K562 (cell line): ENCODE measurements around the gene GSTM5. TPM values are rescaled to one million over a fixed set of nuclear protein-coding genes. Genes with fewer than 3 reads are reported as not detected.

Experiments
- ATAC-seq: fragments of 200-7000 bp; cut with Tn5 transposase; 3 replicates; pipeline ENCODE4 v1.9.1; 2020; ENCODE audit warnings: moderate library complexity
- BruUV-seq: library from RNA; stranded (reverse); fragments of 400-500 nt; replicated peaks from 2 replicates; lab custom pipeline; 2021; lab: Mats Ljungman, UMichigan
- CTCF ChIA-PET: fragments of 300-600 bp; formaldehyde crosslinking; extraction: SDS; loops from one replicate; lab custom pipeline; 2021; ENCODE audit warnings: low intra/inter-chr PET ratio; lab: Yijun Ruan, JAX
- POLR2A ChIA-PET: fragments of 300-600, 350-650 bp; sonication (Branson Sonifier 250); formaldehyde crosslinking; extraction: SDS; loops from one replicate; lab custom pipeline; 2021; ENCODE audit warnings: antibody characterized with exemption, inconsistent platforms; lab: Yijun Ruan, JAX
- DNase-seq, 4 experiments: peaks; one replicate each; pipeline versions ENCODE4 v3.0.0 to v3.0.0-alpha.2; 2011 to 2018; ENCODE audit warnings: low spot score in 3 of 4, mixed read lengths in 3 of 4; ENCODE audit errors: extremely low read depth in 1 of 4
- FAIRE-seq: peaks from 2 replicates; lab custom pipeline; 2011; peaks lifted over from hg19 to GRCh38; lab: Jason Lieb, UNC
- H2AFZ ChIP-seq: 2 replicates; pipeline ENCODE4 v1.6.0; 2011; ENCODE audit warnings: low read depth, low read length, control low read depth, inconsistent platforms
- H3K27ac ChIP-seq: fragments of 200-600 bp; 3 replicates; pipeline ENCODE4 v1.8.0; 2011; ENCODE audit warnings: low read depth, mild to moderate bottlenecking, control low read depth, inconsistent platforms, low read length, moderate library complexity, mixed read lengths; ENCODE audit errors: extremely low read depth
- H3K27me3 ChIP-seq, 2 experiments: fragments of 300-600 bp in 1 of 2; 2 replicates in 1 of 2; 3 replicates in 1 of 2; pipeline versions ENCODE4 v1.6.0 to v1.8.0; 2011; ENCODE audit warnings: inconsistent platforms in 2 of 2, low read length in 2 of 2, mild to moderate bottlenecking in 1 of 2, mixed read lengths in 1 of 2, moderate library complexity in 1 of 2; ENCODE audit not compliant: control insufficient read depth in 2 of 2, insufficient read depth in 2 of 2
- H3K36me3 ChIP-seq: fragments of 300-600 bp; 3 replicates; pipeline ENCODE4 v1.8.0; 2011; ENCODE audit warnings: mild to moderate bottlenecking, low read length, inconsistent platforms; ENCODE audit not compliant: control insufficient read depth, insufficient read depth
- H3K4me1 ChIP-seq, 2 experiments: fragments of 200-600 bp in 1 of 2; replicated peaks in 1 of 2; 2 replicates in 1 of 2; 3 replicates in 1 of 2; pipeline versions ENCODE4 v1.5.1 to v1.8.0; 2011; ENCODE audit warnings: inconsistent platforms in 2 of 2, low read length in 2 of 2, mild to moderate bottlenecking in 1 of 2, mixed read lengths in 1 of 2, moderate library complexity in 1 of 2; ENCODE audit not compliant: control insufficient read depth in 2 of 2, insufficient read depth in 2 of 2
- H3K4me2 ChIP-seq: 2 replicates; pipeline ENCODE4 v1.6.1; 2011; ENCODE audit warnings: low read length, control low read depth, inconsistent platforms, mixed read lengths; ENCODE audit not compliant: insufficient read depth
- H3K4me3 ChIP-seq: fragments of 200-600 bp; sonication (generic), shearing (Covaris generic); 2 replicates; pipeline ENCODE4 v1.5.1; 2016; ENCODE audit warnings: control low read depth, inconsistent platforms
- H3K79me2 ChIP-seq: fragments of 200-600 bp; 3 replicates; pipeline ENCODE4 v1.8.0; 2011; ENCODE audit warnings: low read length, inconsistent platforms; ENCODE audit not compliant: control insufficient read depth, insufficient read depth
- H3K9ac ChIP-seq, 2 experiments: 2 replicates each; pipeline versions ENCODE4 v1.6.0 to v1.6.1; 2011; ENCODE audit warnings: low read depth in 2 of 2, low read length in 2 of 2, control low read depth in 1 of 2, inconsistent platforms in 1 of 2, mild to moderate bottlenecking in 1 of 2, mixed read lengths in 1 of 2; ENCODE audit not compliant: insufficient read depth in 1 of 2
- H3K9me1 ChIP-seq: one replicate; pipeline ENCODE4 v1.6.0; 2011; ENCODE audit warnings: inconsistent platforms, mild to moderate bottlenecking, low read length, moderate library complexity; ENCODE audit not compliant: control insufficient read depth, insufficient read depth
- H3K9me3 ChIP-seq: replicated peaks from 2 replicates; pipeline ENCODE4 v1.5.1; 2011; ENCODE audit warnings: low read depth, low read length, inconsistent platforms; ENCODE audit not compliant: control insufficient read depth, insufficient read depth
- H4K20me1 ChIP-seq: replicated peaks from 2 replicates; pipeline ENCODE4 v1.6.1; 2011; ENCODE audit warnings: low read length, inconsistent platforms, mixed read lengths; ENCODE audit not compliant: control insufficient read depth, insufficient read depth
- ATF1 ChIP-seq, 2 experiments: fragments of 450-650 bp in 1 of 2; IDR thresholded peaks; 2 replicates each; pipeline ENCODE4 v1.6.1; 2016; ENCODE audit warnings: missing compliant biosample characterization in 1 of 2, missing genetic modification characterization in 1 of 2
- L3MBTL2 ChIP-seq: fragments of 450-650 bp; IDR thresholded peaks from 2 replicates; pipeline ENCODE4 v1.6.1; 2016; ENCODE audit warnings: mild to moderate bottlenecking, moderate library complexity
- MTA3 ChIP-seq: fragments of 450-650 bp; formaldehyde crosslinking; IDR thresholded peaks from 2 replicates; pipeline ENCODE4 v1.6.1; 2017; ENCODE audit warnings: mild to moderate bottlenecking, borderline replicate concordance
- NR2C1 ChIP-seq, 2 experiments: fragments of 450-650 bp; IDR thresholded peaks; 2 replicates each; pipeline ENCODE4 v1.6.1; 2017; ENCODE audit warnings: mild to moderate bottlenecking in 2 of 2, antibody characterized with exemption in 1 of 2, inconsistent platforms in 1 of 2, missing compliant biosample characterization in 1 of 2, missing genetic modification characterization in 1 of 2
- RBM15 ChIP-seq: fragments of 200-400 bp; formaldehyde crosslinking; IDR thresholded peaks from 2 replicates; pipeline ENCODE4 v1.6.1; 2018; ENCODE audit warnings: mild to moderate bottlenecking, low read length, moderate library complexity; ENCODE audit not compliant: insufficient read depth
- TAF15 ChIP-seq: fragments of 200-400 bp; formaldehyde crosslinking; IDR thresholded peaks from 2 replicates; pipeline ENCODE4 v1.6.1; 2017; ENCODE audit warnings: mild to moderate bottlenecking, low read depth, low read length, moderate library complexity
- WGBS: fragments of 100-300 bp; shearing (Covaris generic); methylation state at CpG from one replicate; pipeline ENCODE4 v1.1.6; 2016; ENCODE audit warnings: low coverage, mixed read lengths; ENCODE audit not compliant: insufficient coverage; ENCODE audit errors: missing lambda C conversion rate; 5-methylcytosine and 5-hydroxymethylcytosine counted together
- in situ Hi-C: fragments of 300-500 bp; cut with MboI; formaldehyde crosslinking; loops from 4 replicates; pipeline ENCODE4 v1.15.0; 2018; ENCODE audit warnings: inconsistent platforms, mixed read lengths
- intact Hi-C: fragments of 100-400 bp; cut with micrococcal nuclease; formaldehyde crosslinking; loops from 2 replicates; pipeline ENCODE4 v1.14.2; 2022
- polyA plus RNA-seq, 8 experiments: library from polyadenylated mRNA; depleted of rRNA in 4 of 8; stranded (reverse) in 5 of 8; unstranded in 3 of 8; fragments of >200 nt; fragmentation: Nextera tagmentation in 2 of 8; fragmentation: Illumina TruSeq in 1 of 8; extraction: Ambion mirVana in 2 of 8; extraction: Trizol in 1 of 8; gene quantifications; 2 replicates each; pipeline versions ENCODE4 v1.2.1 to v1.2.3, GENCODE V29; 2011 to 2014; ENCODE audit warnings: inconsistent platforms in 1 of 8, missing spikeins in 1 of 8
- total RNA-seq, 7 experiments: library from RNA; depleted of rRNA in 6 of 7; stranded (reverse); fragments of >200 nt in 6 of 7; fragmentation: Illumina TruSeq in 2 of 7; extraction: Trizol in 2 of 7; gene quantifications; 2 replicates each; pipeline versions ENCODE4 v1.2.1 to v1.2.3, GENCODE V29; 2011 to 2021; ENCODE audit warnings: low replicate concordance in 1 of 7
- TF ChIP-seq, protein P1 (sequence below), 2 experiments: fragments of 450-650 bp in 1 of 2; sonication (generic) in 1 of 2; formaldehyde crosslinking in 1 of 2; IDR thresholded peaks; 2 replicates each; pipeline versions ENCODE4 v1.7.1 to v1.9.0; 2016 to 2022; ENCODE audit warnings: inconsistent platforms in 1 of 2, mild to moderate bottlenecking in 1 of 2, missing genetic modification reagents in 1 of 2
- TF ChIP-seq, protein P2 (sequence below): fragments of 450-650 bp; IDR thresholded peaks from 2 replicates; pipeline ENCODE4 v1.6.1; 2017; ENCODE audit warnings: antibody characterized with exemption

The GSTM5 gene
- total and polyA plus RNA-seq, 9 of the 15 experiments (the other 6 are each of a cell fraction or from before 2014, with no cell fraction given), result not detected

DNA sequence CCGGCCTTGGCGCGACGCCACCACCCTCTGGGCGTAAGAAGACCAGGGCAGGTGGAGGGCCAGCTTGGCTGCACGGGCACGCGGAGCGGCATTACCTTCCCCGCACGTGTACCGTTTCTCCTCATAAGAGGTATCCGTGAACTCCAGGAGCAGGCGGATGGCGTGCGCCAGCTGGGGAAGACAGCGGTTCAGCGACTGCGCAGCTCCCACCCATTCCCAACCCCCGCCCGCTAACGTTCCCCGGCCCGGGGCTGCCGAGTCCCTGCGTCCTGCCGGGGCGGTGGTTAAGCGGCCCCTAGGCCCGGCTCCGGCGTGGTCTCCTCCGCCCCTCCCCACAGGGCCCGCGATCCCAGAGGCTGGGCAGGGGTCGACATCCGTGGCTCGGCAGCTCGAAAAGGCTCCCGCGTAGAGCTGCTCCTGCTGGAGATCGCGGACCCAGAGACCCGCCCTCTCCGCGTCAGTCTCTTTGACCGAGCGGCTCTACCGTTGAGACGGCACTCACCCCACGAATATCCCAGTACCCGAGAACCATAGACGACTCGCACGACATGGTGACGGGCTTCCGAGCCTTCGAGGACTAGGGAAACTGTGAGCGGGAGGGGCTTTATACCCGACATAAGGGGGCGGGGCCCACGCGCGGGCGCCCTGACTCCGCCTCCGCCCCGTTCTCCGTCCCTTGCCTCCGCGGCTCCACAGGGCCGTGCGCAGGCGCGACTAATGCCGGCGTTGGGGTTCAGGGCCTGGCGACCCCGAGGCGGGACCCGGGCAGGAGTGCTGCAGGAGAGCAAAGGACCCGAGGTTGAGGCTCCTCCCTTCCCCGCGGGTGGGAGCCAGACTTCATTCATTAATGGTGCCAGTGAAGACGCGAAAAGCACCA is 27.9 kb downstream of the GSTM5 start:
- Histone ChIP-seq H2AFZ (peak overlapping the region; percentile 87), H3K27me3 (peaks cover 7 to 8% of the 10 kb centered on the region in 2 experiments; a peak in 3 of 5 replicates)
- 52% methylated on average over 76 of the region's 86 CpGs for WGBS
- TF ChIP-seq ATF1 (CRISPR knock-in tag; IDR thresholded peaks at IDR 0.05) (no peak), ATF1 (tag; IDR thresholded peaks at IDR 0.05) (0 out of 2 replicates have a peak, but pooled peaks have one; percentile 10), RBM15 (no peak), TAF15 (no peak), L3MBTL2 (peak; percentile 97), MTA3 (peak; percentile 94), NR2C1 (IDR thresholded peaks at IDR 0.05) (no peak), NR2C1 (tag; IDR thresholded peaks at IDR 0.05) (no peak)
- TF ChIP-seq, protein P1, sequence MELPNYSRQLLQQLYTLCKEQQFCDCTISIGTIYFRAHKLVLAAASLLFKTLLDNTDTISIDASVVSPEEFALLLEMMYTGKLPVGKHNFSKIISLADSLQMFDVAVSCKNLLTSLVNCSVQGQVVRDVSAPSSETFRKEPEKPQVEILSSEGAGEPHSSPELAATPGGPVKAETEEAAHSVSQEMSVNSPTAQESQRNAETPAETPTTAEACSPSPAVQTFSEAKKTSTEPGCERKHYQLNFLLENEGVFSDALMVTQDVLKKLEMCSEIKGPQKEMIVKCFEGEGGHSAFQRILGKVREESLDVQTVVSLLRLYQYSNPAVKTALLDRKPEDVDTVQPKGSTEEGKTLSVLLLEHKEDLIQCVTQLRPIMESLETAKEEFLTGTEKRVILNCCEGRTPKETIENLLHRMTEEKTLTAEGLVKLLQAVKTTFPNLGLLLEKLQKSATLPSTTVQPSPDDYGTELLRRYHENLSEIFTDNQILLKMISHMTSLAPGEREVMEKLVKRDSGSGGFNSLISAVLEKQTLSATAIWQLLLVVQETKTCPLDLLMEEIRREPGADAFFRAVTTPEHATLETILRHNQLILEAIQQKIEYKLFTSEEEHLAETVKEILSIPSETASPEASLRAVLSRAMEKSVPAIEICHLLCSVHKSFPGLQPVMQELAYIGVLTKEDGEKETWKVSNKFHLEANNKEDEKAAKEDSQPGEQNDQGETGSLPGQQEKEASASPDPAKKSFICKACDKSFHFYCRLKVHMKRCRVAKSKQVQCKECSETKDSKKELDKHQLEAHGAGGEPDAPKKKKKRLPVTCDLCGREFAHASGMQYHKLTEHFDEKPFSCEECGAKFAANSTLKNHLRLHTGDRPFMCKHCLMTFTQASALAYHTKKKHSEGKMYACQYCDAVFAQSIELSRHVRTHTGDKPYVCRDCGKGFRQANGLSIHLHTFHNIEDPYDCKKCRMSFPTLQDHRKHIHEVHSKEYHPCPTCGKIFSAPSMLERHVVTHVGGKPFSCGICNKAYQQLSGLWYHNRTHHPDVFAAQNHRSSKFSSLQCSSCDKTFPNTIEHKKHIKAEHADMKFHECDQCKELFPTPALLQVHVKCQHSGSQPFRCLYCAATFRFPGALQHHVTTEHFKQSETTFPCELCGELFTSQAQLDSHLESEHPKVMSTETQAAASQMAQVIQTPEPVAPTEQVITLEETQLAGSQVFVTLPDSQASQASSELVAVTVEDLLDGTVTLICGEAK (IDR thresholded peaks at IDR 0.05), result no peak
- TF ChIP-seq, protein P1 (CRISPR knock-in tag; IDR thresholded peaks at IDR 0.05), result peak; percentile 13; the same call in 1 of the 2 replicates
- TF ChIP-seq, protein P2, sequence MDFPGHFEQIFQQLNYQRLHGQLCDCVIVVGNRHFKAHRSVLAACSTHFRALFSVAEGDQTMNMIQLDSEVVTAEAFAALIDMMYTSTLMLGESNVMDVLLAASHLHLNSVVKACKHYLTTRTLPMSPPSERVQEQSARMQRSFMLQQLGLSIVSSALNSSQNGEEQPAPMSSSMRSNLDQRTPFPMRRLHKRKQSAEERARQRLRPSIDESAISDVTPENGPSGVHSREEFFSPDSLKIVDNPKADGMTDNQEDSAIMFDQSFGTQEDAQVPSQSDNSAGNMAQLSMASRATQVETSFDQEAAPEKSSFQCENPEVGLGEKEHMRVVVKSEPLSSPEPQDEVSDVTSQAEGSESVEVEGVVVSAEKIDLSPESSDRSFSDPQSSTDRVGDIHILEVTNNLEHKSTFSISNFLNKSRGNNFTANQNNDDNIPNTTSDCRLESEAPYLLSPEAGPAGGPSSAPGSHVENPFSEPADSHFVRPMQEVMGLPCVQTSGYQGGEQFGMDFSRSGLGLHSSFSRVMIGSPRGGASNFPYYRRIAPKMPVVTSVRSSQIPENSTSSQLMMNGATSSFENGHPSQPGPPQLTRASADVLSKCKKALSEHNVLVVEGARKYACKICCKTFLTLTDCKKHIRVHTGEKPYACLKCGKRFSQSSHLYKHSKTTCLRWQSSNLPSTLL, result no peak

More for the DNA sequence above, 27.9 kb downstream of the GSTM5 start:
- BruUV-seq, result no TSS peak
- ATAC-seq (peak; percentile 95), FAIRE-seq (no peak), DNase-seq (peak; percentile 58 to 78 (median 76))
- Histone ChIP-seq H3K36me3 (no peaks in the 10 kb centered on the region), H4K20me1 (no peaks in the 10 kb centered on the region), H3K4me2 (peak overlapping the region; percentile 45), H3K79me2 (no peaks in the 10 kb centered on the region), H3K4me3 (peak overlapping the region; percentile 34), H3K4me1 (peaks cover 0 to 12% of the 10 kb centered on the region in 2 experiments; a peak in 2 of 5 replicates), H3K9me1 (no peaks in the 10 kb centered on the region), H3K27ac (no peak overlapping the region; the same call in 2 of the 3 replicates), H3K9me3 (no peaks in the 10 kb centered on the region), H3K9ac (peak overlapping the region; percentile 30 to 50; a peak in 3 of 4 replicates)
- in situ Hi-C loops (no loop called here), intact Hi-C loops (no loop called here)
- CTCF ChIA-PET, result no interaction called here
- POLR2A ChIA-PET, result interaction anchor here (0.7 kb wide), 1 partner anchor 69 kb away, joined by 3 read pairs; no protein-coding TSS in a partner anchor
